ENCODE measurements around the gene KLF15. TPM values are rescaled to one million over a fixed set of nuclear protein-coding genes. Genes with fewer than 3 reads are reported as not detected.

The KLF15 gene
- total RNA-seq, 1 donor from 2014 or later, result 1.1 TPM

- no peaks in the 10 kb centered on the region for H3K27me3 Mint-ChIP-seq (ENCODE audit: low read depth)
- H3K36me3 Mint-ChIP-seq, result no peaks in the 10 kb centered on the region
- H3K4me1 Mint-ChIP-seq, result no peaks in the 10 kb centered on the region
- no peaks in the 10 kb centered on the region for H3K9me3 Mint-ChIP-seq
- no peak for DNase-seq (ENCODE audit: low spot score in 2 of 2, unreplicated experiment in 2 of 2)
- no peak for TF ChIP-seq CTCF (IDR thresholded peaks at IDR 0.05; ENCODE audit: unreplicated experiment)
- no peak overlapping the region for H3K4me3 Mint-ChIP-seq
- H3K27ac Mint-ChIP-seq, result no peak overlapping the region
Measured at GRCh38 chr3:126370606-126371005, 13.4 kb upstream of the KLF15 start.

- Mint-ChIP-seq H3K9me3 (no peaks in the 10 kb centered on the region), H3K4me1 (no peaks in the 10 kb centered on the region), H3K4me3 (no peak overlapping the region), H3K36me3 (no peaks in the 10 kb centered on the region), H3K27ac (no peak overlapping the region), H3K27me3 (ENCODE audit: low read depth) (no peaks in the 10 kb centered on the region)
- DNase-seq (ENCODE audit: low spot score in 2 of 2, unreplicated experiment in 2 of 2), result no peak
- no peak for TF ChIP-seq CTCF (IDR thresholded peaks at IDR 0.05; ENCODE audit: unreplicated experiment)
Measured at GRCh38 chr3:126370055-126370454, 12.8 kb upstream of the KLF15 start.

- Mint-ChIP-seq H3K36me3 (no peaks in the 10 kb centered on the region), H3K27ac (no peak overlapping the region), H3K27me3 (ENCODE audit: low read depth) (no peaks in the 10 kb centered on the region), H3K9me3 (no peaks in the 10 kb centered on the region), H3K4me1 (no peaks in the 10 kb centered on the region), H3K4me3 (no peak overlapping the region)
- no peak for DNase-seq (ENCODE audit: low spot score in 2 of 2, unreplicated experiment in 2 of 2)
- no peak for TF ChIP-seq CTCF (IDR thresholded peaks at IDR 0.05; ENCODE audit: unreplicated experiment)
Measured at GRCh38 chr3:126369490-126369889, 12.3 kb upstream of the KLF15 start.

- Mint-ChIP-seq H3K4me3 (no peak overlapping the region), H3K27ac (no peak overlapping the region), H3K4me1 (no peaks in the 10 kb centered on the region), H3K27me3 (ENCODE audit: low read depth) (peaks cover 8% of the 10 kb centered on the region), H3K9me3 (no peaks in the 10 kb centered on the region), H3K36me3 (no peaks in the 10 kb centered on the region)
- DNase-seq (ENCODE audit: low spot score in 2 of 2, unreplicated experiment in 2 of 2), result no peak
- TF ChIP-seq CTCF (IDR thresholded peaks at IDR 0.05; ENCODE audit: unreplicated experiment), result no peak
Measured at GRCh38 chr3:126367316-126367805, 10.2 kb upstream of the KLF15 start.

GRCh38 chr3:126365351-126366277 is 8.4 kb upstream of the KLF15 start:
- no peak for TF ChIP-seq CTCF (IDR thresholded peaks at IDR 0.05; ENCODE audit: unreplicated experiment)
- DNase-seq (ENCODE audit: low spot score in 2 of 2, unreplicated experiment in 2 of 2), result no peak

More at GRCh38 chr3:126365351-126366277, 8.4 kb upstream of the KLF15 start:
- H3K4me1 Mint-ChIP-seq, result no peaks in the 10 kb centered on the region
- H3K36me3 Mint-ChIP-seq, result no peaks in the 10 kb centered on the region
- no peaks in the 10 kb centered on the region for H3K9me3 Mint-ChIP-seq
- no peak overlapping the region for H3K4me3 Mint-ChIP-seq
- peaks cover 24% of the 10 kb centered on the region for H3K27me3 Mint-ChIP-seq (ENCODE audit: low read depth)
- H3K27ac Mint-ChIP-seq, result no peak overlapping the region
